Pancreas (tissue), 10 donors: ENCODE data around the gene C3orf33. TPM values are rescaled to one million over a fixed set of nuclear protein-coding genes. Genes with fewer than 3 reads are reported as not detected.

Experiments used
- ATAC-seq, 4 donors: fragments of 200-7000 bp; cut with Tn5 transposase; one replicate each; pipeline versions ENCODE4 v1.8.0 to v1.9.1; 2020; ENCODE audit warnings: mild to moderate bottlenecking in 4 of 4, moderate library complexity in 4 of 4
- DNase-seq, 6 donors: peaks; one replicate each; pipeline ENCODE4 v3.0.0-alpha.2; 2020
- FAIRE-seq: peaks from 2 replicates; lab custom pipeline; 2012; peaks lifted over from hg19 to GRCh38; lab: Jason Lieb, UNC
- H3K27ac ChIP-seq, 4 donors: fragments of 200-600 bp; sonication (generic); 1 replicate in 3 of 4; 2 replicates in 1 of 4; pipeline versions ENCODE4 v1.5.0 to v1.8.0; 2020
- H3K27me3 ChIP-seq, 4 donors: fragments of 200-600 bp; one replicate each; pipeline ENCODE4 v1.8.0; 2021
- H3K36me3 ChIP-seq, 3 donors: fragments of 200-600 bp; sonication (generic) in 1 of 3; one replicate each; pipeline versions ENCODE4 v1.5.0 to v1.8.0; 2020 to 2021
- H3K4me1 ChIP-seq, 3 donors: fragments of 200-600 bp; one replicate each; pipeline ENCODE4 v1.8.0; 2021
- H3K4me3 ChIP-seq, 4 donors: fragments of 200-600 bp; sonication (generic) in 2 of 4; one replicate each; pipeline versions ENCODE4 v1.5.0 to v1.8.0; 2020 to 2021
- H3K9me3 ChIP-seq, 4 donors: fragments of 200-600 bp; one replicate each; pipeline ENCODE4 v1.8.0; 2021
- WGBS, 2 donors: extraction: QIAGEN DNeasy Blood & Tissue Kit; methylation state at CpG; one replicate each; pipeline ENCODE4 v1.1.7; 2013; 5-methylcytosine and 5-hydroxymethylcytosine counted together
- intact Hi-C, 3 donors: fragments of 100-400 bp; cut with DNase I; formaldehyde crosslinking; loops; one replicate each; pipeline versions ENCODE4 v1.11.1 to v1.14.2; 2022
- polyA plus RNA-seq, 2 donors: library from polyadenylated mRNA; stranded (reverse); fragments of 200-250 nt; gene quantifications; one replicate each; pipeline ENCODE4 v1.2.3, GENCODE V29; 2013
- total RNA-seq, 6 donors: library from RNA; stranded (reverse); fragmentation: NEBNext Ultra II Directional in 4 of 6; extraction: Animal tissue kit (Norgen Biotek cat#: 25700) in 4 of 6; gene quantifications; one replicate each; pipeline versions ENCODE4 v1.2.1 to v1.2.4, GENCODE V29; 2021 to 2023
- TF ChIP-seq, protein P1 (sequence below), 4 donors: fragments of 200-600 bp; sonication (generic) in 3 of 4; IDR thresholded peaks; one replicate each; pipeline versions ENCODE4 v1.5.0 to v1.8.0; 2021; ENCODE audit warnings: antibody characterized with exemption in 4 of 4
- donor health status: healthy with polysubstance abuse.
- donor health status: DM: no; HTN: no; CAD: no; lungs with moderate emphysema.
- donor health status: DM: no; HTN: no; CAD: no.
- donor health status: control.
- donor health status: control.
- donor health status: Bipolar disorder and iron deficiency.
- donor health status: DM: yes; HTN: yes; CAD: no.
- donor health status: DM: no; HTN: no; CAD: no.
- donor health status: DM: no; HTN: no; CAD: no.
- donor health status: DM: yes; HTN: yes; CAD: no.

Gene C3orf33
- total and polyA plus RNA-seq, 8 donors: 1.5 to 5.7 (median 3.3) TPM

DNA sequence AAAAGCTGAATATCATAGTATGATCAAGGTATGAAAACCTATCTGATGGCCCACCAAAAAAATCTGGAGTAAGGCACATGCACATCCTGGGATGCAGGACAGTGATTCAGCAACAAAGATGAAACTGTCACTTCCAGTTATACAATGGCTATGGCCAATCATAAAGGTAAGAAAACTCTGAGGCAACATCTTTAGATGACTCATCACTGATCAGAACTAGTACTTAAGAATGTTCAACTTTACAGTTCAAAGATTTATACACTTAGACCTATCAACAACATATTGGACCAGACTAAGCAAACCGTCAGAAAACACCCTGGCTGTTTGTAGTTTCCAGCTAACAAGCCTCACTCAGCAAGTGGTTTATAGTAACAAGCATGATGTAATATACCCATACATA, 39.9 kb downstream of the C3orf33 start:
- ATAC-seq: no peak
- Histone ChIP-seq H3K9me3 (no peaks in the 10 kb centered on the region), H3K4me3 (no peak overlapping the region), H3K27me3 (no peaks in the 10 kb centered on the region), H3K4me1 (no peaks in the 10 kb centered on the region), H3K36me3 (peaks cover 0 to 10% (median 0%) of the 10 kb centered on the region in 3 donors), H3K27ac (no peak overlapping the region)
- intact Hi-C loops: no loop called here
- DNase-seq: no peak
- 84 to 90% methylated on average over 1 of the region's 1 CpG for WGBS, 2 donors
- no peak for FAIRE-seq
- TF ChIP-seq, protein P1, sequence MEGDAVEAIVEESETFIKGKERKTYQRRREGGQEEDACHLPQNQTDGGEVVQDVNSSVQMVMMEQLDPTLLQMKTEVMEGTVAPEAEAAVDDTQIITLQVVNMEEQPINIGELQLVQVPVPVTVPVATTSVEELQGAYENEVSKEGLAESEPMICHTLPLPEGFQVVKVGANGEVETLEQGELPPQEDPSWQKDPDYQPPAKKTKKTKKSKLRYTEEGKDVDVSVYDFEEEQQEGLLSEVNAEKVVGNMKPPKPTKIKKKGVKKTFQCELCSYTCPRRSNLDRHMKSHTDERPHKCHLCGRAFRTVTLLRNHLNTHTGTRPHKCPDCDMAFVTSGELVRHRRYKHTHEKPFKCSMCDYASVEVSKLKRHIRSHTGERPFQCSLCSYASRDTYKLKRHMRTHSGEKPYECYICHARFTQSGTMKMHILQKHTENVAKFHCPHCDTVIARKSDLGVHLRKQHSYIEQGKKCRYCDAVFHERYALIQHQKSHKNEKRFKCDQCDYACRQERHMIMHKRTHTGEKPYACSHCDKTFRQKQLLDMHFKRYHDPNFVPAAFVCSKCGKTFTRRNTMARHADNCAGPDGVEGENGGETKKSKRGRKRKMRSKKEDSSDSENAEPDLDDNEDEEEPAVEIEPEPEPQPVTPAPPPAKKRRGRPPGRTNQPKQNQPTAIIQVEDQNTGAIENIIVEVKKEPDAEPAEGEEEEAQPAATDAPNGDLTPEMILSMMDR (IDR thresholded peaks at IDR 0.05): no peak

DNA sequence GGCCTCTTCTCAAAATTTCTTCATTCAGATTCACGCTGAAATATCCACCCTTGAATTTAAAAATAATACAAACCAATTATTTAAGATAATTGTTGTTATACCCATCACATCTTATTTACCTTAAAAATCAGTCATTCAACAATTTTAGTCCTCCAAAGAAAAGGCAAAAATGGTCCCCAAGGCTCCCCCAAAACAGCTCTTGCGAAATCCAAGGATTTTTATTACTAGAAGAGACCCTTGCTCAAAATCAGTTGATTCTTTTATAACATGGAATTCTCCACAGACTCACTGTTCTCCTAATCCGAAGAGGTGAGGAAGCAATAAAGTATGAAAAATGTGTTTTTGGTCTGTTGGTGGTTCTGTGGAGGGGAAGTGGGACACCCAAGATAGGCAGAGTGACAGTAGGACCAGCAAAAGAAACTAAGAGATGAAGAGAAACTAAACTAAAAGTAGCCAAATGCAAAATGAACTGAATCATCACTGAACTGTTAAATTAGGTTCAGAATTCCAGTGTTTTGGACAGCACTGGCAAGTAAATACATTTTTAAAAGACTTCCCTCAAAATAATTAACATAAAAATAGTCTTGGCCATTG, 42.1 kb downstream of the C3orf33 start:
- DNase-seq: no peak
- H3K4me1 ChIP-seq: no peaks in the 10 kb centered on the region
- H3K36me3 ChIP-seq: peaks cover 0 to 10% (median 0%) of the 10 kb centered on the region in 3 donors
- no peaks in the 10 kb centered on the region for H3K27me3 ChIP-seq
- no peaks in the 10 kb centered on the region for H3K9me3 ChIP-seq
- ATAC-seq: no peak
- intact Hi-C loops: no loop called here
- no peak overlapping the region for H3K27ac ChIP-seq
- TF ChIP-seq, protein P1 (IDR thresholded peaks at IDR 0.05): no peak
- no peak overlapping the region for H3K4me3 ChIP-seq
- no peak for FAIRE-seq
- 91 to 92% methylated on average over 3 of the region's 3 CpGs for WGBS, 2 donors

DNA sequence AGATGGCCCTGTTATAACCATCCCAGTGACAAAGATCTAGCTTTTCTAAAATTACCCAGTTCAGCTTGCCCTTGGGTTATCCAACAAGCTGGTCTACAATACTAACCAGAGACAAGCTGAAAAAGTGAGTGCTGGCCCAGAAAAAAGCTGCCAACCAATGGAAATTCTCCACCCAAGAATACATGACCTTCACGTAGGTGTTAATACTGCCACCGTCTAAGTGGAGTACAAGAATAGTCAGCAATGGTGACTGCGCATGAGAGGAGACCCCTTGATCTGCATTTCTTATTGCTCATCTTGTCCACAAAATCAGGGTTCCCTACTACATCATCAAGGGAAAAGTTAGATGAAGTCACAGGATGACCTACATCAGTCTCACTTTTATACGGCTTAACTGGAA, 45.4 kb downstream of the C3orf33 start:
- Histone ChIP-seq H3K9me3 (no peaks in the 10 kb centered on the region), H3K27me3 (no peaks in the 10 kb centered on the region), H3K4me3 (no peak overlapping the region), H3K4me1 (no peaks in the 10 kb centered on the region), H3K27ac (no peak overlapping the region), H3K36me3 (no peaks in the 10 kb centered on the region)
- WGBS, 2 donors: 86 to 93% methylated on average over 4 of the region's 4 CpGs
- TF ChIP-seq, protein P1 (IDR thresholded peaks at IDR 0.05): no peak
- intact Hi-C loops: no loop called here
- no peak for DNase-seq
- ATAC-seq: no peak
- FAIRE-seq: no peak

DNA sequence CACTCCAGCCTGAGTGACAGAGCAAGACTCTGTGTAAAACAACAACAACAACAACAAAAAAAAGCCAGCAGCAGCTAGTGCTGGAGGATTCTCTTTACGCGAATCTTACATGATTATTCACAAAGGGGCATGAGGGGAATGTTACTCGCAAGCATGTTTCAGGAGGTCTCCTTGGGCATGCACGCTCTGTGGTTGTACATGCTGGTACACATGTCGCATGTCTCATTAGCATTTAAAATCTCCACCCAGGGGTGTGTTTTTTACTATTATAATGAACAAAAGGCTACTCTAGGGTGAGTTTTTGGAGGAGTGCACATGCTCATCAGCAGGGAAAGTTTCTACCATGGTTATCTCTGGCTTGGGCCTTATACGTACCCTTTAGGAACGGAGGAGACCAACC, 48.5 kb downstream of the C3orf33 start:
- H3K27me3 ChIP-seq: no peaks in the 10 kb centered on the region
- no peak for FAIRE-seq
- WGBS, 2 donors: 91 to 97% methylated on average over 7 of the region's 7 CpGs
- no peak overlapping the region for H3K27ac ChIP-seq
- H3K4me1 ChIP-seq: no peaks in the 10 kb centered on the region
- H3K4me3 ChIP-seq: no peak overlapping the region
- TF ChIP-seq, protein P1 (IDR thresholded peaks at IDR 0.05): no peak
- no peaks in the 10 kb centered on the region for H3K36me3 ChIP-seq
- ATAC-seq: no peak
- intact Hi-C loops: loop anchor here in 1 of 3 donors (10.0 kb wide), 1 partner anchor 107 kb away; no protein-coding TSS in a partner anchor
- no peaks in the 10 kb centered on the region for H3K9me3 ChIP-seq
- DNase-seq: no peak

DNA sequence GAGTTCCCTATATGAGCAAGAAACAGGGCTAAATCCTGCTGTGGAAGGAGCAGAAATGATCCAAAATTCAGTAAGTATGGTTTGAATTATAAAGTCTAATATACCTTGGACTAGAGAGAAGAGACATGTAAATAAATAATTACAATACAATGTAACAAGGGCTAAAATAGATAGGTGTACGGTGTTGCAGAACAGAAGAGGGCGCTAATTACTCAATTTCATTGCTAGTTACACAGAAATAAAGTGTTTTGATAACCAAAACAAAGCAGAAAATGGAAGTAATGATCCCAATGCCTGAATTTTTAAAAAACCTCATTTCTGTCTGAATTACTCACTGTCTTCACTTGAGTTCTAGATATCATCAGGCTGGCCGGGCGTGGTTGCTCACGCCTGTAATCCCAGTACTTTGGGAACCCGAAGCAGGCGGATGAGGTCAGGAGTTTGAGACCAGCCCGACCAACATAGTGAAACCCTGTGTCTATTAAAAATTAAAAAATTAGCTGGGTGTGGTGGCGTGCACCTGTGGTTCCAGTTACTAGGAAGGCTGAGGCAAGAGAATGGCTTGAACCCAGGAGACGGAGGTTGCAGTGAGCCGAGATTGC, 52.9 kb downstream of the C3orf33 start:
- TF ChIP-seq, protein P1 (IDR thresholded peaks at IDR 0.05): peak in 2 of 4 donors; percentile 18 to 24
- ATAC-seq: peak in 3 of 4 donors; percentile 57 to 76 (median 73)
- Histone ChIP-seq H3K4me1 (no peaks in the 10 kb centered on the region), H3K9me3 (no peaks in the 10 kb centered on the region), H3K4me3 (no peak overlapping the region), H3K27me3 (no peaks in the 10 kb centered on the region), H3K27ac (no peak overlapping the region), H3K36me3 (no peaks in the 10 kb centered on the region)
- intact Hi-C loops: loop anchor here in 1 of 3 donors (10.0 kb wide), 1 partner anchor 112 kb away; no protein-coding TSS in a partner anchor
- no peak for FAIRE-seq
- no peak for DNase-seq
- WGBS, 2 donors: 67 to 72% methylated on average over 11 of the region's 11 CpGs
